IMR-90 (cell line): ENCODE data around the gene UBE2G1.

Source experiments
- FOS ChIP-seq: fragments of 150-350 bp; IDR thresholded peaks from 2 replicates; pipeline ENCODE4 v1.6.1; 2016; ENCODE audit warnings: low read depth, low read length
- POLR2A ChIP-seq: IDR thresholded peaks from 2 replicates; pipeline ENCODE4 v1.6.1; 2012; ENCODE audit warnings: mild to moderate bottlenecking, low read depth, low read length
- TF ChIP-seq, protein P1 (sequence below): conservative IDR thresholded peaks from 2 replicates; pipeline ENCODE4 v1.5.1; 2012; ENCODE audit warnings: mild to moderate bottlenecking, low read depth, low read length, improper control_type of control experiment

GRCh38 chr17:4409659-4410058 lies 43.2 kb upstream of the UBE2G1 start:
- TF ChIP-seq FOS (no peak), POLR2A (no peak)
- TF ChIP-seq, protein P1, sequence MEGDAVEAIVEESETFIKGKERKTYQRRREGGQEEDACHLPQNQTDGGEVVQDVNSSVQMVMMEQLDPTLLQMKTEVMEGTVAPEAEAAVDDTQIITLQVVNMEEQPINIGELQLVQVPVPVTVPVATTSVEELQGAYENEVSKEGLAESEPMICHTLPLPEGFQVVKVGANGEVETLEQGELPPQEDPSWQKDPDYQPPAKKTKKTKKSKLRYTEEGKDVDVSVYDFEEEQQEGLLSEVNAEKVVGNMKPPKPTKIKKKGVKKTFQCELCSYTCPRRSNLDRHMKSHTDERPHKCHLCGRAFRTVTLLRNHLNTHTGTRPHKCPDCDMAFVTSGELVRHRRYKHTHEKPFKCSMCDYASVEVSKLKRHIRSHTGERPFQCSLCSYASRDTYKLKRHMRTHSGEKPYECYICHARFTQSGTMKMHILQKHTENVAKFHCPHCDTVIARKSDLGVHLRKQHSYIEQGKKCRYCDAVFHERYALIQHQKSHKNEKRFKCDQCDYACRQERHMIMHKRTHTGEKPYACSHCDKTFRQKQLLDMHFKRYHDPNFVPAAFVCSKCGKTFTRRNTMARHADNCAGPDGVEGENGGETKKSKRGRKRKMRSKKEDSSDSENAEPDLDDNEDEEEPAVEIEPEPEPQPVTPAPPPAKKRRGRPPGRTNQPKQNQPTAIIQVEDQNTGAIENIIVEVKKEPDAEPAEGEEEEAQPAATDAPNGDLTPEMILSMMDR, result no peak
